ENCODE data around the gene ST8SIA5.

GRCh38 chr18:46754188-46754587 lies 2.7 kb downstream of the ST8SIA5 start:
- TF ChIP-seq CTCF (IDR thresholded peaks at IDR 0.05; ENCODE audit: low read depth, low read length, poor library complexity, severe bottlenecking): no peak
- no peak for TF ChIP-seq EZH2phosphoT487 (IDR thresholded peaks at IDR 0.05; ENCODE audit: borderline replicate concordance, low read length)
